HCT116 (cell line): ENCODE data around the gene PDE4C. TPM values are rescaled to one million over a fixed set of nuclear protein-coding genes. Genes with fewer than 3 reads are reported as not detected.

Experiments
- ATAC-seq: fragments of 200-7000 bp; cut with Tn5 transposase; 2 replicates; pipeline ENCODE4 v1.9.1; 2020; ENCODE audit warnings: mild to moderate bottlenecking, moderate library complexity
- BruUV-seq: library from RNA; stranded (reverse); fragments of 400-500 nt; replicated peaks from 2 replicates; lab custom pipeline; 2021; lab: Mats Ljungman, UMichigan
- CTCF ChIA-PET: fragments of 300-600 bp; sonication (Branson Sonifier 250); formaldehyde crosslinking; loops from one replicate; lab custom pipeline; 2021; ENCODE audit warnings: antibody characterized with exemption; lab: Charles Lee
- POLR2A ChIA-PET: fragments of 300-600, 350-600 bp; sonication (Branson Sonifier 250); formaldehyde crosslinking; loops from one replicate; lab custom pipeline; 2021; ENCODE audit warnings: antibody characterized with exemption; lab: Charles Lee
- RAD21 ChIA-PET, 2 experiments: fragments of 300-600 bp; sonication (Branson Sonifier 250); formaldehyde crosslinking; loops; one replicate each; lab custom pipeline; 2023; ENCODE audit warnings: low total read pairs in 2 of 2; ENCODE audit not compliant: uncharacterized antibody in 2 of 2, unreplicated experiment in 2 of 2, low non-redundant PET in 1 of 2; lab: Charles Lee
- DNase-seq: peaks from one replicate; pipeline ENCODE4 v3.0.0-alpha.2; 2010; ENCODE audit warnings: low read depth, low spot score
- H2AFZ ChIP-seq: fragments of 200-600 bp; shearing (Covaris generic), sonication (generic); 2 replicates; pipeline ENCODE4 v1.6.1; 2017; ENCODE audit warnings: low read depth, mixed run types, mixed read lengths, antibody characterized with exemption, low read length; ENCODE audit not compliant: poor library complexity, severe bottlenecking
- H3K27ac ChIP-seq: 2 replicates; pipeline ENCODE4 v1.5.1; 2012; ENCODE audit warnings: low read depth, low read length
- H3K27me3 ChIP-seq: fragments of 200-600 bp; sonication (generic); 2 replicates; pipeline ENCODE4 v1.6.1; 2016; ENCODE audit warnings: mixed run types, low read length, mixed read lengths; ENCODE audit not compliant: insufficient read depth
- H3K36me3 ChIP-seq, 2 experiments: fragments of 200-500 bp in 1 of 2; fragments of 200-600 bp in 1 of 2; sonication (Bioruptor generic) in 1 of 2; sonication (generic) in 1 of 2; 2 replicates each; pipeline versions ENCODE4 v1.5.1 to v1.6.1; 2014 to 2016; ENCODE audit warnings: low read length in 2 of 2, inconsistent platforms in 1 of 2, mixed read lengths in 1 of 2, mixed run types in 1 of 2; ENCODE audit not compliant: insufficient read depth in 2 of 2, control insufficient read depth in 1 of 2
- H3K4me1 ChIP-seq, 2 experiments: fragments of 200-600 bp in 1 of 2; sonication (generic) in 1 of 2; 2 replicates each; pipeline versions ENCODE4 v1.5.1 to v1.6.1; 2012 to 2017; ENCODE audit warnings: low read length in 2 of 2, inconsistent platforms in 1 of 2, mild to moderate bottlenecking in 1 of 2, mixed read lengths in 1 of 2, mixed run types in 1 of 2, moderate library complexity in 1 of 2; ENCODE audit not compliant: insufficient read depth in 2 of 2, control insufficient read depth in 1 of 2
- H3K4me2 ChIP-seq: fragments of 200-600 bp; sonication (generic); 2 replicates; pipeline ENCODE4 v1.6.1; 2017; ENCODE audit warnings: mixed run types, low read length, mixed read lengths
- H3K4me3 ChIP-seq, 2 experiments: fragments of 200-600 bp in 1 of 2; sonication (generic) in 1 of 2; replicated peaks in 1 of 2; 2 replicates each; pipeline ENCODE4 v1.5.1; 2011 to 2016; ENCODE audit warnings: low read length in 2 of 2, control low read depth in 1 of 2, low read depth in 1 of 2, mild to moderate bottlenecking in 1 of 2, mixed read lengths in 1 of 2, mixed run types in 1 of 2
- H3K79me2 ChIP-seq: fragments of 200-600 bp; sonication (generic); 2 replicates; pipeline ENCODE4 v1.6.1; 2017; ENCODE audit warnings: mild to moderate bottlenecking, mixed run types, low read length, moderate library complexity, mixed read lengths; ENCODE audit not compliant: insufficient read depth
- H3K9ac ChIP-seq: fragments of 200-600 bp; sonication (generic); 2 replicates; pipeline ENCODE4 v1.6.1; 2016; ENCODE audit warnings: low read length, mixed read lengths
- H3K9me2 ChIP-seq: fragments of 200-600 bp; sonication (generic), shearing (Covaris generic); 2 replicates; pipeline ENCODE4 v1.6.1; 2017; ENCODE audit warnings: mixed run types, mild to moderate bottlenecking, moderate library complexity; ENCODE audit not compliant: insufficient read depth
- H3K9me3 ChIP-seq, 2 experiments: fragments of 200-500 bp in 1 of 2; fragments of 200-600 bp in 1 of 2; sonication (Bioruptor generic) in 1 of 2; sonication (generic) in 1 of 2; 2 replicates each; pipeline ENCODE4 v1.6.1; 2014 to 2017; ENCODE audit warnings: low read length in 2 of 2, mixed read lengths in 2 of 2, inconsistent platforms in 1 of 2, low read depth in 1 of 2, mild to moderate bottlenecking in 1 of 2, mixed run types in 1 of 2, moderate library complexity in 1 of 2; ENCODE audit not compliant: control insufficient read depth in 1 of 2, insufficient read depth in 1 of 2
- H4K20me1 ChIP-seq: fragments of 200-600 bp; sonication (generic), shearing (Covaris generic); 2 replicates; pipeline ENCODE4 v1.6.1; 2017; ENCODE audit warnings: mixed run types, mild to moderate bottlenecking, moderate library complexity; ENCODE audit not compliant: insufficient read depth
- EGR1 ChIP-seq: IDR thresholded peaks from 2 replicates; pipeline ENCODE4 v1.6.1; 2012; ENCODE audit warnings: low read depth
- EZH2 ChIP-seq: fragments of 200-600 bp; sonication (generic); IDR thresholded peaks from 2 replicates; pipeline ENCODE4 v1.6.1; 2017; ENCODE audit warnings: antibody characterized with exemption, mixed run types
- EZH2phosphoT487 ChIP-seq: fragments of 200-600 bp; IDR thresholded peaks from 2 replicates; pipeline ENCODE4 v1.6.1; 2018; ENCODE audit warnings: antibody characterized with exemption, borderline replicate concordance
- JUND ChIP-seq: IDR thresholded peaks from 2 replicates; pipeline ENCODE4 v1.6.1; 2012
- POLR2AphosphoS5 ChIP-seq: IDR thresholded peaks from 2 replicates; pipeline ENCODE4 v1.6.1; 2011; ENCODE audit warnings: mild to moderate bottlenecking, low read depth, low read length, moderate library complexity
- SP1 ChIP-seq: IDR thresholded peaks from 2 replicates; pipeline ENCODE4 v1.6.1; 2012; ENCODE audit warnings: low read depth
- TCF7L2 ChIP-seq: IDR thresholded peaks from 2 replicates; pipeline ENCODE4 v1.7.0; 2011; ENCODE audit warnings: borderline replicate concordance, inconsistent platforms; ENCODE audit not compliant: insufficient read depth, insufficient read length; ENCODE audit errors: extremely low read depth
- intact Hi-C: fragments of 100-400 bp; cut with micrococcal nuclease; formaldehyde crosslinking; loops from 2 replicates; pipeline ENCODE4 v1.10.0; 2022
- total RNA-seq: library from RNA; stranded (reverse); gene quantifications from one replicate; pipeline ENCODE4 v1.2.1, GENCODE V29; 2021; ENCODE audit not compliant: unreplicated experiment
- TF ChIP-seq, protein P1 (sequence below), 3 experiments: fragments of 200-600 bp in 1 of 3; sonication (generic) in 1 of 3; IDR thresholded peaks in 2 of 3; conservative IDR thresholded peaks in 1 of 3; 2 replicates each; pipeline ENCODE4 v1.5.1; 2012 to 2017; ENCODE audit warnings: low read depth in 2 of 3, low read length in 2 of 3, antibody characterized with exemption in 1 of 3, borderline replicate concordance in 1 of 3, control low read depth in 1 of 3, mild to moderate bottlenecking in 1 of 3, mixed read lengths in 1 of 3, mixed run types in 1 of 3, moderate library complexity in 1 of 3; ENCODE audit not compliant: insufficient read depth in 1 of 3

The PDE4C gene
- total RNA-seq, 1 experiment from 2014 or later: 1.5 TPM

DNA sequence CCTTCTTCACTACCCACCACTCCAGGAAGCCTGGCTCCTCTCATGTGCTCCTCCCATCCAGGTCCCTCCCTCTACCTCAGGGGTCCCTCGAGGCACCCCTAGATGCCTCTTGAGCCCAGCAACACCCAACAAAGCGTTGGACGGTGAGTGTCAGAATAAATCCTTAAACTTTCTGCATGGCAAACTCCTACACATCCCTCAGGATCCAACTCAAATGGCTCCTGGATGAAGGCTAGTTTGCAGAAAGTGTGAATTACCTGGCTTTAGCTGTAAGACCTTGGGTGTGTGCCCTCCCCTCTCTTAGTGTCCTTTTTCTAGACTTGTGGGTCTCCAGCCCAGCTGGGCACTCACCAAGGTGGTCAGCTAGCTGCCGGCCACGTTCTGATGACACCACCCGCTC is 27.9 kb downstream of the PDE4C start:
- Histone ChIP-seq H3K4me3 (no peak overlapping the region), H4K20me1 (no peaks in the 10 kb centered on the region; the same call in 1 of the 2 replicates), H3K27me3 (no peaks in the 10 kb centered on the region), H3K9me2 (no peaks in the 10 kb centered on the region), H3K79me2 (peaks cover 25% of the 10 kb centered on the region; the same call in 1 of the 2 replicates), H3K27ac (no peak overlapping the region), H3K4me2 (no peak overlapping the region), H3K9me3 (no peaks in the 10 kb centered on the region), H2AFZ (no peak overlapping the region), H3K9ac (no peak overlapping the region), H3K4me1 (peaks cover 10 to 24% of the 10 kb centered on the region in 2 experiments), H3K36me3 (peaks cover 13 to 22% of the 10 kb centered on the region in 2 experiments; a peak in 3 of 4 replicates)
- ChIA-PET POLR2A (no interaction called here), CTCF (no interaction called here), RAD21 (no interaction called here)
- DNase-seq: no peak
- TF ChIP-seq SP1 (no peak), POLR2AphosphoS5 (no peak), EZH2 (no peak)
- intact Hi-C loops: no loop called here
- BruUV-seq: no TSS peak
- no peak for ATAC-seq

DNA sequence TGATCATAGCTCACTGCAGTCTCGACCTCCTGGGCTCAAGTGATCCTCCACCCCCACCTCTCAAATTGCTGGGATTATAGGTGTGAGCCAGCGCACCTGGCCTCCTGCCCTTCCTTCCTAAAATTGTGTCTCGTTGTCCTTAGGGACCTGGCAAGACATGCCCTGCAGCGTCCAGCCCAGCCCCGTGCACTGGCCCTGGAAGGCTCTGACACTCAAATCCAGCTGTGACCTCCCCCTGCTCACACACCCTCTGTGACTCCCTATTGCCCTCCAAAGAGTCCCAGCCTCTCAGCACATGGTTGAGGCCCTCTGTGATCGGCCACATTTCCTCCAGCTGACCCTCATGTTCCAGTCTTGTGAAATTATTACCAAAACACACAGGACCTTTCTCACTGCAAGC is 28.3 kb downstream of the PDE4C start:
- intact Hi-C loops: no loop called here
- Histone ChIP-seq H3K4me2 (no peak overlapping the region), H3K27me3 (no peaks in the 10 kb centered on the region), H3K9me2 (no peaks in the 10 kb centered on the region), H3K4me3 (no peak overlapping the region), H3K9me3 (no peaks in the 10 kb centered on the region)
- ChIA-PET CTCF (no interaction called here), RAD21 (no interaction called here)
- DNase-seq: no peak
- BruUV-seq: no TSS peak
- TF ChIP-seq TCF7L2: no peak
- TF ChIP-seq, protein P1, sequence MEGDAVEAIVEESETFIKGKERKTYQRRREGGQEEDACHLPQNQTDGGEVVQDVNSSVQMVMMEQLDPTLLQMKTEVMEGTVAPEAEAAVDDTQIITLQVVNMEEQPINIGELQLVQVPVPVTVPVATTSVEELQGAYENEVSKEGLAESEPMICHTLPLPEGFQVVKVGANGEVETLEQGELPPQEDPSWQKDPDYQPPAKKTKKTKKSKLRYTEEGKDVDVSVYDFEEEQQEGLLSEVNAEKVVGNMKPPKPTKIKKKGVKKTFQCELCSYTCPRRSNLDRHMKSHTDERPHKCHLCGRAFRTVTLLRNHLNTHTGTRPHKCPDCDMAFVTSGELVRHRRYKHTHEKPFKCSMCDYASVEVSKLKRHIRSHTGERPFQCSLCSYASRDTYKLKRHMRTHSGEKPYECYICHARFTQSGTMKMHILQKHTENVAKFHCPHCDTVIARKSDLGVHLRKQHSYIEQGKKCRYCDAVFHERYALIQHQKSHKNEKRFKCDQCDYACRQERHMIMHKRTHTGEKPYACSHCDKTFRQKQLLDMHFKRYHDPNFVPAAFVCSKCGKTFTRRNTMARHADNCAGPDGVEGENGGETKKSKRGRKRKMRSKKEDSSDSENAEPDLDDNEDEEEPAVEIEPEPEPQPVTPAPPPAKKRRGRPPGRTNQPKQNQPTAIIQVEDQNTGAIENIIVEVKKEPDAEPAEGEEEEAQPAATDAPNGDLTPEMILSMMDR (IDR thresholded peaks at IDR 0.05 in 2 of 3, conservative IDR thresholded peaks at IDR 0.05 in 1 of 3; ENCODE audit: borderline replicate concordance in 1 of 3, insufficient read depth in 1 of 3, low read depth in 2 of 3, low read length in 2 of 3): no peak
- TF ChIP-seq EGR1: no peak
- TF ChIP-seq JUND: no peak
- TF ChIP-seq EZH2phosphoT487: no peak
- TF ChIP-seq, all 23 proteins: peak for 0
- Histone ChIP-seq H4K20me1 (no peaks in the 10 kb centered on the region; the same call in 1 of the 2 replicates), H3K36me3 (peaks cover 13 to 22% of the 10 kb centered on the region in 2 experiments; a peak in 3 of 4 replicates), H3K4me1 (peaks cover 8 to 20% of the 10 kb centered on the region in 2 experiments), H3K9ac (no peak overlapping the region), H3K79me2 (peaks cover 21% of the 10 kb centered on the region; the same call in 1 of the 2 replicates), H3K27ac (no peak overlapping the region), H2AFZ (no peak overlapping the region)
- POLR2A ChIA-PET: no interaction called here
- ATAC-seq: no peak
